Glutamatergic neuron (in vitro differentiated cells): ENCODE data around the gene ZNRF2. TPM values are rescaled to one million over a fixed set of nuclear protein-coding genes. Genes with fewer than 3 reads are reported as not detected.

ENCODE experiments used
- DNase-seq: peaks from one replicate; pipeline ENCODE4 v3.0.0; 2022
- H3K27ac Mint-ChIP-seq: one replicate; pipeline ENCODE4 v1.8.0; 2020; ENCODE audit warnings: mild to moderate bottlenecking, mixed read lengths, inconsistent platforms; ENCODE audit not compliant: unreplicated experiment
- H3K27me3 Mint-ChIP-seq: one replicate; pipeline ENCODE4 v1.8.0; 2020; ENCODE audit warnings: mild to moderate bottlenecking, moderate library complexity, mixed read lengths, inconsistent platforms; ENCODE audit not compliant: unreplicated experiment
- H3K36me3 Mint-ChIP-seq: one replicate; pipeline ENCODE4 v1.8.0; 2020; ENCODE audit warnings: mild to moderate bottlenecking, mixed read lengths, inconsistent platforms; ENCODE audit not compliant: unreplicated experiment
- H3K4me1 Mint-ChIP-seq: one replicate; pipeline ENCODE4 v1.8.0; 2020; ENCODE audit warnings: mild to moderate bottlenecking, low read depth, mixed read lengths, inconsistent platforms; ENCODE audit not compliant: unreplicated experiment
- H3K4me3 Mint-ChIP-seq: one replicate; pipeline ENCODE4 v1.8.0; 2020; ENCODE audit warnings: mild to moderate bottlenecking, mixed read lengths, inconsistent platforms; ENCODE audit not compliant: unreplicated experiment
- H3K9me3 Mint-ChIP-seq: one replicate; pipeline ENCODE4 v1.8.0; 2020; ENCODE audit warnings: mild to moderate bottlenecking, moderate library complexity, mixed read lengths, inconsistent platforms; ENCODE audit not compliant: unreplicated experiment
- CTCF ChIP-seq: fragments of 200-600 bp; sonication (generic); IDR thresholded peaks from one replicate; pipeline ENCODE4 v1.5.0; 2021; ENCODE audit not compliant: partially characterized antibody, unreplicated experiment
- total RNA-seq: library from RNA; stranded (reverse); fragmentation: NEBNext Ultra II Directional; extraction: Animal tissue kit (Norgen Biotek cat#: 25700); gene quantifications from one replicate; pipeline ENCODE4 v1.2.1, GENCODE V29; 2021; ENCODE audit not compliant: unreplicated experiment

Gene ZNRF2
- total RNA-seq, 1 donor from 2014 or later, result 16.7 TPM

GRCh38 chr7:30353532-30353931, 69.1 kb downstream of the ZNRF2 start:
- no peaks in the 10 kb centered on the region for H3K9me3 Mint-ChIP-seq
- H3K36me3 Mint-ChIP-seq, result no peaks in the 10 kb centered on the region
- no peak for TF ChIP-seq CTCF
- H3K4me3 Mint-ChIP-seq, result no peak overlapping the region
- no peak overlapping the region for H3K27ac Mint-ChIP-seq
- no peaks in the 10 kb centered on the region for H3K27me3 Mint-ChIP-seq
- no peak for DNase-seq
- peaks cover 8% of the 10 kb centered on the region for H3K4me1 Mint-ChIP-seq

GRCh38 chr7:30353932-30354607, 69.7 kb downstream of the ZNRF2 start:
- Mint-ChIP-seq H3K4me3 (no peak overlapping the region), H3K9me3 (no peaks in the 10 kb centered on the region), H3K36me3 (no peaks in the 10 kb centered on the region), H3K4me1 (peaks cover 8% of the 10 kb centered on the region), H3K27ac (no peak overlapping the region), H3K27me3 (no peaks in the 10 kb centered on the region)
- no peak for TF ChIP-seq CTCF
- DNase-seq, result no peak

GRCh38 chr7:30354791-30355190, 70.4 kb downstream of the ZNRF2 start:
- peaks cover 5% of the 10 kb centered on the region for H3K4me1 Mint-ChIP-seq

GRCh38 chr7:30359957-30360356, 75.6 kb downstream of the ZNRF2 start:
- Mint-ChIP-seq H3K4me1 (no peaks in the 10 kb centered on the region), H3K36me3 (no peaks in the 10 kb centered on the region), H3K27ac (no peak overlapping the region), H3K27me3 (no peaks in the 10 kb centered on the region), H3K4me3 (no peak overlapping the region), H3K9me3 (no peaks in the 10 kb centered on the region)
- no peak for TF ChIP-seq CTCF
- DNase-seq, result no peak

More at GRCh38 chr7:30354791-30355190, 70.4 kb downstream of the ZNRF2 start:
- DNase-seq, result no peak
- Mint-ChIP-seq H3K9me3 (no peaks in the 10 kb centered on the region), H3K27ac (no peak overlapping the region), H3K4me3 (no peak overlapping the region), H3K27me3 (no peaks in the 10 kb centered on the region), H3K36me3 (no peaks in the 10 kb centered on the region)
- TF ChIP-seq CTCF, result no peak

- H3K4me1 Mint-ChIP-seq, result peaks cover 8% of the 10 kb centered on the region
- no peak for DNase-seq
- no peaks in the 10 kb centered on the region for H3K36me3 Mint-ChIP-seq
- H3K27me3 Mint-ChIP-seq, result no peaks in the 10 kb centered on the region
- no peaks in the 10 kb centered on the region for H3K9me3 Mint-ChIP-seq
- no peak overlapping the region for H3K4me3 Mint-ChIP-seq
- TF ChIP-seq CTCF, result no peak
- no peak overlapping the region for H3K27ac Mint-ChIP-seq
These were observed 79.6 kb downstream of the ZNRF2 start for GRCh38 chr7:30363778-30364563.
